Neural cell (in vitro differentiated cells): Measurements from ENCODE around the gene BCAR3. TPM values are rescaled to one million over a fixed set of nuclear protein-coding genes. Genes with fewer than 3 reads are reported as not detected.

Source experiments
- H2AFZ ChIP-seq: fragments of 200-600, 300-800 bp; sonication (generic), shearing (Covaris generic); 2 replicates; pipeline ENCODE4 v1.6.0; 2014; ENCODE audit warnings: low read depth, mild to moderate bottlenecking, antibody characterized with exemption, low read length, moderate library complexity
- H3F3A ChIP-seq: fragments of 200-600 bp; shearing (Covaris generic); 2 replicates; pipeline ENCODE4 v1.6.1; 2016; ENCODE audit warnings: mild to moderate bottlenecking, moderate library complexity, mixed read lengths, antibody characterized with exemption, low read length; ENCODE audit not compliant: insufficient read depth, poor library complexity, severe bottlenecking
- H3K27ac ChIP-seq: fragments of 200-600, 300-800 bp; sonication (generic), shearing (Covaris generic); 2 replicates; pipeline ENCODE4 v1.5.1; 2014; ENCODE audit warnings: mild to moderate bottlenecking, low read length, moderate library complexity
- H3K27me3 ChIP-seq: fragments of 300-800, 200-600 bp; sonication (generic), shearing (Covaris generic); 2 replicates; pipeline ENCODE4 v1.6.0; 2014; ENCODE audit warnings: mild to moderate bottlenecking, low read depth, low read length, moderate library complexity; ENCODE audit not compliant: insufficient read depth
- H3K36me3 ChIP-seq: fragments of 300-800, 200-600 bp; sonication (generic), shearing (Covaris generic); 2 replicates; pipeline ENCODE4 v1.5.1; 2014; ENCODE audit warnings: mild to moderate bottlenecking, antibody characterized with exemption, low read length, moderate library complexity; ENCODE audit not compliant: insufficient read depth
- H3K4me2 ChIP-seq: fragments of 300-800, 200-600 bp; sonication (generic), shearing (Covaris generic); 2 replicates; pipeline ENCODE4 v1.6.0; 2014; ENCODE audit warnings: mild to moderate bottlenecking, low read length
- H3K4me3 ChIP-seq: fragments of 300-800, 200-600 bp; sonication (generic), shearing (Covaris generic); 2 replicates; pipeline ENCODE4 v1.5.1; 2014; ENCODE audit warnings: mild to moderate bottlenecking, low read length, moderate library complexity
- H3K79me2 ChIP-seq: fragments of 200-600 bp; shearing (Covaris generic); replicated peaks from 2 replicates; pipeline ENCODE4 v1.6.0; 2014; ENCODE audit warnings: mild to moderate bottlenecking, low read length, moderate library complexity; ENCODE audit not compliant: insufficient read depth
- H3K9ac ChIP-seq: fragments of 300-800, 200-600 bp; sonication (generic), shearing (Covaris generic); 2 replicates; pipeline ENCODE4 v1.6.1; 2016; ENCODE audit warnings: mild to moderate bottlenecking, low read length, mixed read lengths
- H3K9me2 ChIP-seq: fragments of 200-600 bp; shearing (Covaris generic); 2 replicates; pipeline ENCODE4 v1.6.1; 2016; ENCODE audit warnings: mild to moderate bottlenecking, low read length, mixed read lengths; ENCODE audit not compliant: insufficient read depth
- H3K9me3 ChIP-seq: fragments of 200-600, 300-800 bp; sonication (generic), shearing (Covaris generic); 2 replicates; pipeline ENCODE4 v1.6.1; 2016; ENCODE audit warnings: mild to moderate bottlenecking, mixed run types, low read length, moderate library complexity, mixed read lengths
- H4K20me1 ChIP-seq: fragments of 200-600 bp; shearing (Covaris generic); 2 replicates; pipeline ENCODE4 v1.6.1; 2016; ENCODE audit warnings: mild to moderate bottlenecking, mixed run types; ENCODE audit not compliant: insufficient read depth
- CTCF ChIP-seq: fragments of 450-650 bp; IDR thresholded peaks from 2 replicates; pipeline ENCODE4 v1.5.1; 2014; ENCODE audit warnings: antibody characterized with exemption, mild to moderate bottlenecking, moderate library complexity; ENCODE audit not compliant: poor library complexity, severe bottlenecking
- EP300 ChIP-seq: fragments of 450-650 bp; conservative IDR thresholded peaks from 2 replicates; pipeline ENCODE4 v1.6.1; 2014; ENCODE audit warnings: antibody characterized with exemption, mild to moderate bottlenecking, moderate library complexity; ENCODE audit not compliant: poor library complexity, severe bottlenecking
- EZH2 ChIP-seq: fragments of 200-600, 300-800 bp; shearing (Covaris generic), sonication (generic); IDR thresholded peaks from 2 replicates; pipeline ENCODE4 v1.6.1; 2014; ENCODE audit warnings: antibody characterized with exemption, low read length, borderline replicate concordance, mild to moderate bottlenecking; ENCODE audit not compliant: insufficient read depth, poor library complexity, severe bottlenecking
- MXI1 ChIP-seq: fragments of 450-650 bp; conservative IDR thresholded peaks from 2 replicates; pipeline ENCODE4 v1.6.1; 2014; ENCODE audit warnings: antibody characterized with exemption, mild to moderate bottlenecking; ENCODE audit not compliant: poor library complexity, severe bottlenecking
- POLR2AphosphoS5 ChIP-seq: IDR thresholded peaks from 2 replicates; pipeline ENCODE4 v1.6.1; 2012
- RAD21 ChIP-seq: fragments of 450-650 bp; conservative IDR thresholded peaks from 2 replicates; pipeline ENCODE4 v1.6.1; 2014; ENCODE audit warnings: antibody characterized with exemption, mild to moderate bottlenecking, moderate library complexity
- REST ChIP-seq: IDR thresholded peaks from 2 replicates; pipeline ENCODE4 v1.6.1; 2012; ENCODE audit warnings: borderline replicate concordance
- SMC3 ChIP-seq: fragments of 450-650 bp; conservative IDR thresholded peaks from 2 replicates; pipeline ENCODE4 v1.6.1; 2014; ENCODE audit warnings: antibody characterized with exemption, mild to moderate bottlenecking, moderate library complexity; ENCODE audit not compliant: poor library complexity
- TAF1 ChIP-seq: IDR thresholded peaks from 2 replicates; pipeline ENCODE4 v1.6.1; 2012; ENCODE audit warnings: low read depth
- polyA plus RNA-seq: library from polyadenylated mRNA; depleted of rRNA; stranded (reverse); fragments of >200 nt; gene quantifications from 2 replicates; pipeline ENCODE4 v1.2.3, GENCODE V29; 2014

BCAR3 gene
- polyA plus RNA-seq, 1 donor from 2014 or later, result 2.5 TPM

- Histone ChIP-seq H3F3A (no peaks in the 10 kb centered on the region), H3K9me2 (no peaks in the 10 kb centered on the region), H3K9me3 (no peaks in the 10 kb centered on the region), H3K27ac (no peak overlapping the region), H3K4me2 (no peak overlapping the region), H3K27me3 (no peaks in the 10 kb centered on the region), H3K79me2 (no peaks in the 10 kb centered on the region), H4K20me1 (no peaks in the 10 kb centered on the region), H2AFZ (no peak overlapping the region), H3K4me3 (no peak overlapping the region), H3K9ac (no peak overlapping the region), H3K36me3 (no peaks in the 10 kb centered on the region)
- TF ChIP-seq TAF1, result no peak
Observed at GRCh38 chr1:93702828-93703183, 21.2 kb upstream of the BCAR3 start.

- Histone ChIP-seq H3K79me2 (no peaks in the 10 kb centered on the region), H3K9me2 (no peaks in the 10 kb centered on the region), H3K9ac (no peak overlapping the region), H3K4me3 (no peak overlapping the region), H3K9me3 (no peaks in the 10 kb centered on the region), H3K27me3 (no peaks in the 10 kb centered on the region), H3K36me3 (no peaks in the 10 kb centered on the region), H3K27ac (no peak overlapping the region), H2AFZ (no peak overlapping the region), H4K20me1 (no peaks in the 10 kb centered on the region), H3K4me2 (no peak overlapping the region), H3F3A (no peaks in the 10 kb centered on the region)
- TF ChIP-seq SMC3 (no peak), RAD21 (no peak), TAF1 (no peak), EZH2 (no peak), POLR2AphosphoS5 (no peak), MXI1 (no peak), EP300 (no peak), CTCF (no peak), REST (no peak)
Observed at GRCh38 chr1:93702111-93702827, 20.6 kb upstream of the BCAR3 start.

GRCh38 chr1:93701629-93702028, 20.0 kb upstream of the BCAR3 start:
- Histone ChIP-seq H3K9me3 (no peaks in the 10 kb centered on the region), H4K20me1 (no peaks in the 10 kb centered on the region), H3K9ac (no peak overlapping the region), H3K9me2 (no peaks in the 10 kb centered on the region), H3K4me2 (no peak overlapping the region), H3K36me3 (no peaks in the 10 kb centered on the region), H2AFZ (no peak overlapping the region), H3K27ac (no peak overlapping the region), H3K4me3 (no peak overlapping the region), H3K27me3 (no peaks in the 10 kb centered on the region), H3K79me2 (no peaks in the 10 kb centered on the region), H3F3A (no peaks in the 10 kb centered on the region)
- TF ChIP-seq EZH2, result no peak
- TF ChIP-seq SMC3, result no peak
- TF ChIP-seq MXI1, result no peak
